Activated T-helper 17 cell treated with anti-CD3 and anti-CD28 coated beads, Interleukin-2, amount 50 U/mL, for 72 hours (primary cell): ENCODE data around the gene FAM124B. TPM values are rescaled to one million over a fixed set of nuclear protein-coding genes. Genes with fewer than 3 reads are reported as not detected.

Experiments
- ATAC-seq: fragments of 150-1000 bp; cut with Tn5 transposase; replicated peaks from 2 replicates; pipeline ENCODE4 v1.10.0; 2021; ENCODE audit warnings: mild to moderate bottlenecking, moderate library complexity
- H3K27ac Mint-ChIP-seq: one replicate; pipeline ENCODE4 v1.8.0; 2022; ENCODE audit warnings: mixed read lengths
- H3K27me3 Mint-ChIP-seq: one replicate; pipeline ENCODE4 v1.8.0; 2022; ENCODE audit warnings: mixed read lengths
- H3K36me3 Mint-ChIP-seq: one replicate; pipeline ENCODE4 v1.8.0; 2022; ENCODE audit warnings: low read depth, mild to moderate bottlenecking, mixed read lengths
- H3K4me1 Mint-ChIP-seq: one replicate; pipeline ENCODE4 v1.8.0; 2022; ENCODE audit warnings: mixed read lengths
- H3K4me3 Mint-ChIP-seq: one replicate; pipeline ENCODE4 v1.8.0; 2022; ENCODE audit warnings: mild to moderate bottlenecking, mixed read lengths
- H3K9me3 Mint-ChIP-seq: one replicate; pipeline ENCODE4 v1.8.0; 2022; ENCODE audit warnings: mixed read lengths
- total RNA-seq, 2 donors: library from RNA; stranded (reverse); gene quantifications; one replicate each; pipeline ENCODE4 v1.2.3, GENCODE V29; 2022

FAM124B gene
- total RNA-seq, 2 donors from 2014 or later, result 0.37 to 1.1 TPM

GRCh38 chr2:224428787-224429440, 27.0 kb upstream of the FAM124B start:
- Mint-ChIP-seq H3K4me1 (peaks cover 6% of the 10 kb centered on the region), H3K27ac (no peak overlapping the region), H3K9me3 (peaks cover 7% of the 10 kb centered on the region), H3K4me3 (no peak overlapping the region), H3K27me3 (peaks cover 5% of the 10 kb centered on the region), H3K36me3 (no peaks in the 10 kb centered on the region)
- no peak for ATAC-seq

- ATAC-seq, result no peak
- Mint-ChIP-seq H3K4me1 (peaks cover 6% of the 10 kb centered on the region), H3K36me3 (no peaks in the 10 kb centered on the region), H3K4me3 (no peak overlapping the region), H3K27me3 (peaks cover 9% of the 10 kb centered on the region), H3K9me3 (peaks cover 4% of the 10 kb centered on the region), H3K27ac (no peak overlapping the region)
Observed at GRCh38 chr2:224427471-224427870, 25.6 kb upstream of the FAM124B start.

GRCh38 chr2:224426656-224427055, 24.7 kb upstream of the FAM124B start:
- no peak for ATAC-seq
- no peaks in the 10 kb centered on the region for H3K4me1 Mint-ChIP-seq
- peaks cover 4% of the 10 kb centered on the region for H3K9me3 Mint-ChIP-seq
- H3K27ac Mint-ChIP-seq, result no peak overlapping the region
- H3K4me3 Mint-ChIP-seq, result no peak overlapping the region
- peaks cover 6% of the 10 kb centered on the region for H3K27me3 Mint-ChIP-seq
- no peaks in the 10 kb centered on the region for H3K36me3 Mint-ChIP-seq

- ATAC-seq, result no peak
- Mint-ChIP-seq H3K27me3 (peaks cover 17% of the 10 kb centered on the region), H3K4me1 (no peaks in the 10 kb centered on the region), H3K36me3 (no peaks in the 10 kb centered on the region), H3K4me3 (no peak overlapping the region), H3K9me3 (peaks cover 3% of the 10 kb centered on the region), H3K27ac (no peak overlapping the region)
Observed at GRCh38 chr2:224421065-224421464, 19.2 kb upstream of the FAM124B start.

GRCh38 chr2:224417947-224418346, 16.0 kb upstream of the FAM124B start:
- H3K27ac Mint-ChIP-seq, result no peak overlapping the region
- peaks cover 3% of the 10 kb centered on the region for H3K9me3 Mint-ChIP-seq
- no peaks in the 10 kb centered on the region for H3K36me3 Mint-ChIP-seq
- H3K4me1 Mint-ChIP-seq, result no peaks in the 10 kb centered on the region
- H3K4me3 Mint-ChIP-seq, result no peak overlapping the region
- no peak for ATAC-seq
- H3K27me3 Mint-ChIP-seq, result peaks cover 15% of the 10 kb centered on the region

- no peak overlapping the region for H3K4me3 Mint-ChIP-seq
- peaks cover 3% of the 10 kb centered on the region for H3K9me3 Mint-ChIP-seq
- no peak for ATAC-seq
- H3K27ac Mint-ChIP-seq, result no peak overlapping the region
- H3K27me3 Mint-ChIP-seq, result peaks cover 15% of the 10 kb centered on the region
- no peaks in the 10 kb centered on the region for H3K4me1 Mint-ChIP-seq
- no peaks in the 10 kb centered on the region for H3K36me3 Mint-ChIP-seq
Observed at GRCh38 chr2:224417361-224417729, 15.4 kb upstream of the FAM124B start.

GRCh38 chr2:224416656-224417360, 14.9 kb upstream of the FAM124B start:
- Mint-ChIP-seq H3K9me3 (peaks cover 3% of the 10 kb centered on the region), H3K27ac (no peak overlapping the region), H3K27me3 (peaks cover 15% of the 10 kb centered on the region), H3K4me3 (no peak overlapping the region), H3K4me1 (no peaks in the 10 kb centered on the region), H3K36me3 (no peaks in the 10 kb centered on the region)
- ATAC-seq, result no peak

GRCh38 chr2:224413381-224413780, 11.5 kb upstream of the FAM124B start:
- Mint-ChIP-seq H3K27ac (no peak overlapping the region), H3K9me3 (no peaks in the 10 kb centered on the region)
- no peak for ATAC-seq

GRCh38 chr2:224412141-224413015, 10.5 kb upstream of the FAM124B start:
- Mint-ChIP-seq H3K9me3 (no peaks in the 10 kb centered on the region), H3K4me1 (no peaks in the 10 kb centered on the region), H3K4me3 (no peak overlapping the region), H3K27ac (no peak overlapping the region), H3K27me3 (peaks cover 6% of the 10 kb centered on the region), H3K36me3 (no peaks in the 10 kb centered on the region)
- ATAC-seq, result no peak

More at GRCh38 chr2:224413381-224413780, 11.5 kb upstream of the FAM124B start:
- H3K27me3 Mint-ChIP-seq, result peaks cover 3% of the 10 kb centered on the region
- no peaks in the 10 kb centered on the region for H3K36me3 Mint-ChIP-seq
- H3K4me3 Mint-ChIP-seq, result no peak overlapping the region
- no peaks in the 10 kb centered on the region for H3K4me1 Mint-ChIP-seq

GRCh38 chr2:224410946-224411561, 9.1 kb upstream of the FAM124B start:
- Mint-ChIP-seq H3K36me3 (no peaks in the 10 kb centered on the region), H3K27ac (no peak overlapping the region), H3K9me3 (no peaks in the 10 kb centered on the region), H3K4me3 (no peak overlapping the region), H3K27me3 (peaks cover 8% of the 10 kb centered on the region), H3K4me1 (no peaks in the 10 kb centered on the region)
- no peak for ATAC-seq

- H3K36me3 Mint-ChIP-seq, result no peaks in the 10 kb centered on the region
- H3K27ac Mint-ChIP-seq, result no peak overlapping the region
- peaks cover 5% of the 10 kb centered on the region for H3K27me3 Mint-ChIP-seq
- no peaks in the 10 kb centered on the region for H3K9me3 Mint-ChIP-seq
- ATAC-seq, result no peak
- H3K4me1 Mint-ChIP-seq, result no peaks in the 10 kb centered on the region
- no peak overlapping the region for H3K4me3 Mint-ChIP-seq
Observed at GRCh38 chr2:224408676-224409075, 6.8 kb upstream of the FAM124B start.

GRCh38 chr2:224407241-224407701, 5.4 kb upstream of the FAM124B start:
- Mint-ChIP-seq H3K4me1 (no peaks in the 10 kb centered on the region), H3K27ac (no peak overlapping the region), H3K27me3 (peaks cover 5% of the 10 kb centered on the region), H3K9me3 (no peaks in the 10 kb centered on the region), H3K36me3 (no peaks in the 10 kb centered on the region), H3K4me3 (no peak overlapping the region)
- no peak for ATAC-seq

GRCh38 chr2:224405841-224406370, 4.0 kb upstream of the FAM124B start:
- Mint-ChIP-seq H3K4me3 (no peak overlapping the region), H3K36me3 (no peaks in the 10 kb centered on the region), H3K9me3 (no peaks in the 10 kb centered on the region), H3K4me1 (no peaks in the 10 kb centered on the region), H3K27ac (no peak overlapping the region), H3K27me3 (peaks cover 5% of the 10 kb centered on the region)
- ATAC-seq, result no peak

GRCh38 chr2:224405412-224405811, 3.5 kb upstream of the FAM124B start:
- Mint-ChIP-seq H3K27ac (no peak overlapping the region), H3K4me1 (no peaks in the 10 kb centered on the region), H3K4me3 (no peak overlapping the region), H3K27me3 (peaks cover 5% of the 10 kb centered on the region), H3K9me3 (no peaks in the 10 kb centered on the region), H3K36me3 (no peaks in the 10 kb centered on the region)
- no peak for ATAC-seq
